Astrocyte (in vitro differentiated cells and primary cell): ENCODE results near the gene IL13RA2.

Experiments used
- EZH2 ChIP-seq: IDR thresholded peaks from 2 replicates; pipeline ENCODE4 v1.6.1; 2012; ENCODE audit warnings: mild to moderate bottlenecking, low read length, inconsistent platforms; ENCODE audit not compliant: insufficient read depth
- TF ChIP-seq, protein P1 (sequence below): IDR thresholded peaks from 2 replicates; pipeline ENCODE4 v1.5.1; 2011; ENCODE audit warnings: low read depth, mild to moderate bottlenecking, inconsistent platforms, low read length, moderate library complexity; ENCODE audit not compliant: insufficient read depth

DNA sequence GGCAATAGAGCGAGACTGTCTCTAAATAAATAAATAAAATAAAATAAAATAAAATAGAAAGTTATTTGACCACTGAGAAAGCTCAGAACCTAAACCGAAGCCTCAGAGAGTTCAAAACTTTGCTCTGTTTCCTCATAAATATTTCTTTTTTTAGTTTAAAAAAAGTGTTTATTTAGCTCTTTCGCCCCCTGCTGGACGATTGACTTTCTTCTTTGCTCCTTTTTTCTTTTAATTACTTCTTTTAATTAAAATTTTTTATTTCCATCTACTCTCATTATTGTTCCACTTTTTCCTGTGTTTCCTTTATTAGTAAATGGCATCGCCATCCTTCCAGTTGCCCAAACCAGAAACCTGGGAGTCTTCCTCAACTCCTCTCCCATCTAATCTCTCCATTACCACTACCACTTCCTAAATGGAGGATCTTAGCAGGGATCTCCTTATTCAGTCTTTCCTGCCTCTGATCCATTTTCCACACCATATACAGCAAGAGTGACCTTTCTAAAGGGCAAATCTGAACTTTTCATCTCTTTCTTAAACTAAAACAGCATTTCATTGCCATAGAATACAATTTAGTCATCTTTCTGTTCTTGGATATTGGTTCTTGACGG, 728 bp upstream of the IL13RA2 start:
- TF ChIP-seq, protein P1, sequence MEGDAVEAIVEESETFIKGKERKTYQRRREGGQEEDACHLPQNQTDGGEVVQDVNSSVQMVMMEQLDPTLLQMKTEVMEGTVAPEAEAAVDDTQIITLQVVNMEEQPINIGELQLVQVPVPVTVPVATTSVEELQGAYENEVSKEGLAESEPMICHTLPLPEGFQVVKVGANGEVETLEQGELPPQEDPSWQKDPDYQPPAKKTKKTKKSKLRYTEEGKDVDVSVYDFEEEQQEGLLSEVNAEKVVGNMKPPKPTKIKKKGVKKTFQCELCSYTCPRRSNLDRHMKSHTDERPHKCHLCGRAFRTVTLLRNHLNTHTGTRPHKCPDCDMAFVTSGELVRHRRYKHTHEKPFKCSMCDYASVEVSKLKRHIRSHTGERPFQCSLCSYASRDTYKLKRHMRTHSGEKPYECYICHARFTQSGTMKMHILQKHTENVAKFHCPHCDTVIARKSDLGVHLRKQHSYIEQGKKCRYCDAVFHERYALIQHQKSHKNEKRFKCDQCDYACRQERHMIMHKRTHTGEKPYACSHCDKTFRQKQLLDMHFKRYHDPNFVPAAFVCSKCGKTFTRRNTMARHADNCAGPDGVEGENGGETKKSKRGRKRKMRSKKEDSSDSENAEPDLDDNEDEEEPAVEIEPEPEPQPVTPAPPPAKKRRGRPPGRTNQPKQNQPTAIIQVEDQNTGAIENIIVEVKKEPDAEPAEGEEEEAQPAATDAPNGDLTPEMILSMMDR: no peak
- TF ChIP-seq EZH2: no peak
